Lung (tissue), 12 donors: ENCODE measurements around the gene PTPRN2. TPM values are rescaled to one million over a fixed set of nuclear protein-coding genes. Genes with fewer than 3 reads are reported as not detected.

Experiments
- ATAC-seq: fragments of 200-7000 bp; cut with Tn5 transposase; one replicate; pipeline ENCODE4 v1.9.1; 2020; ENCODE audit warnings: moderate number of reproducible peaks; ENCODE audit not compliant: insufficient read depth, low FRiP score
- DNase-seq, 3 donors: peaks; one replicate each; pipeline ENCODE4 v3.0.0-alpha.2; 2013 to 2017
- H3K27ac ChIP-seq, 2 donors: one replicate each; pipeline ENCODE4 v1.5.1; 2013; ENCODE audit warnings: mild to moderate bottlenecking in 2 of 2, moderate library complexity in 2 of 2, control low read depth in 1 of 2, inconsistent platforms in 1 of 2, low read depth in 1 of 2, low read length in 1 of 2
- H3K27me3 ChIP-seq, 3 donors: one replicate each; pipeline ENCODE4 v1.5.1; 2013; ENCODE audit warnings: low read length in 2 of 3; ENCODE audit not compliant: control insufficient read depth in 3 of 3, insufficient read depth in 3 of 3
- H3K36me3 ChIP-seq, 4 donors: one replicate each; pipeline ENCODE4 v1.5.1; 2013; ENCODE audit warnings: low read length in 4 of 4, mild to moderate bottlenecking in 1 of 4, moderate library complexity in 1 of 4; ENCODE audit not compliant: control insufficient read depth in 4 of 4, insufficient read depth in 4 of 4
- H3K4me1 ChIP-seq, 5 donors: one replicate each; pipeline ENCODE4 v1.5.1; 2013; ENCODE audit warnings: low read length in 5 of 5, mild to moderate bottlenecking in 2 of 5, moderate library complexity in 1 of 5; ENCODE audit not compliant: control insufficient read depth in 5 of 5, insufficient read depth in 5 of 5
- H3K4me3 ChIP-seq: one replicate; pipeline ENCODE4 v1.5.1; 2013; ENCODE audit warnings: mild to moderate bottlenecking, control low read depth, moderate library complexity
- H3K9ac ChIP-seq, 2 donors: one replicate each; pipeline ENCODE4 v1.5.1; 2013; ENCODE audit warnings: low read length in 2 of 2, control low read depth in 1 of 2; ENCODE audit not compliant: insufficient read depth in 1 of 2
- H3K9me3 ChIP-seq, 4 donors: one replicate each; pipeline ENCODE4 v1.5.1; 2013; ENCODE audit warnings: low read length in 3 of 4, mild to moderate bottlenecking in 1 of 4, moderate library complexity in 1 of 4; ENCODE audit not compliant: control insufficient read depth in 4 of 4, insufficient read depth in 3 of 4
- CTCF ChIP-seq: IDR thresholded peaks from 2 replicates; pipeline ENCODE4 v1.5.1; 2012; ENCODE audit warnings: mild to moderate bottlenecking; ENCODE audit errors: control extremely low read depth, extremely low read depth
- WGBS, 2 donors: extraction: QIAGEN DNeasy Blood & Tissue Kit; methylation state at CpG; one replicate each; pipeline ENCODE4 v1.1.7; 2013; 5-methylcytosine and 5-hydroxymethylcytosine counted together
- polyA plus RNA-seq, 2 donors: library from polyadenylated mRNA; stranded (reverse); fragments of 200-250 nt; gene quantifications; one replicate each; pipeline ENCODE4 v1.2.1, GENCODE V29; 2013
- total RNA-seq, 2 donors: library from RNA; depleted of rRNA in 1 of 2; stranded (reverse); fragments of >200 nt in 1 of 2; gene quantifications; one replicate each; pipeline ENCODE4 v1.2.1, GENCODE V29; 2014 to 2021
- donor health status: control.
- donor health status: control.
- donor health status: Bipolar disorder and iron deficiency.
- donor health status: healthy.
- donor health status: DM: yes; HTN: yes; CAD: no.

The PTPRN2 gene
- total and polyA plus RNA-seq, 4 donors: 2.1 to 7.4 (median 4.4) TPM

- Histone ChIP-seq H3K4me1 (no peaks in the 10 kb centered on the region), H3K27me3 (peaks cover 0 to 6% (median 0%) of the 10 kb centered on the region in 3 donors), H3K9me3 (peaks cover 0 to 4% (median 0%) of the 10 kb centered on the region in 4 donors), H3K4me3 (no peak overlapping the region), H3K36me3 (no peaks in the 10 kb centered on the region), H3K9ac (no peak overlapping the region), H3K27ac (no peak overlapping the region)
- DNase-seq (no peak), ATAC-seq (no peak)
- 48 to 56% methylated on average over 11 of the region's 11 CpGs for WGBS, 2 donors
- TF ChIP-seq CTCF: no peak
These were observed 961.5 kb downstream of the PTPRN2 start for GRCh38 chr7:157625973-157626742.

- Histone ChIP-seq H3K4me3 (no peak overlapping the region), H3K9me3 (no peaks in the 10 kb centered on the region), H3K36me3 (no peaks in the 10 kb centered on the region), H3K27ac (no peak overlapping the region), H3K27me3 (peaks cover 0 to 8% (median 0%) of the 10 kb centered on the region in 3 donors), H3K4me1 (no peaks in the 10 kb centered on the region), H3K9ac (no peak overlapping the region)
- 82 to 88% methylated on average over 7 of the region's 7 CpGs for WGBS, 2 donors
- TF ChIP-seq CTCF: no peak
- no peak for ATAC-seq
- no peak for DNase-seq
These were observed 964.1 kb downstream of the PTPRN2 start for GRCh38 chr7:157623556-157623955.

GRCh38 chr7:157622408-157623205 lies 965.0 kb downstream of the PTPRN2 start:
- peaks cover 0 to 8% (median 0%) of the 10 kb centered on the region in 3 donors for H3K27me3 ChIP-seq
- H3K36me3 ChIP-seq: no peaks in the 10 kb centered on the region
- no peaks in the 10 kb centered on the region for H3K4me1 ChIP-seq
- no peak overlapping the region for H3K9ac ChIP-seq
- 79 to 85% methylated on average over 28 of the region's 28 CpGs for WGBS, 2 donors
- no peak overlapping the region for H3K27ac ChIP-seq
- TF ChIP-seq CTCF: no peak
- ATAC-seq (no peak), DNase-seq (no peak)
- H3K9me3 ChIP-seq: no peaks in the 10 kb centered on the region
- no peak overlapping the region for H3K4me3 ChIP-seq
